Osteocyte (in vitro differentiated cells): ENCODE results near the gene GNB5. TPM values are rescaled to one million over a fixed set of nuclear protein-coding genes. Genes with fewer than 3 reads are reported as not detected.
A peak's percentile ranks its signal among the peaks of the same experiment; 100 is the strongest.
"Not testable (repeated sequence)": the region's sequence is repeated elsewhere in the genome, so short reads cannot be mapped to it uniquely, and the experiment has no call there.

ENCODE experiments used
- DNase-seq: peaks from one replicate; pipeline ENCODE4 v3.0.0; 2021; ENCODE audit warnings: mixed read lengths; ENCODE audit not compliant: unreplicated experiment; ENCODE audit errors: extremely low spot score
- H3K27ac Mint-ChIP-seq: one replicate; pipeline ENCODE4 v1.8.0; 2021; ENCODE audit warnings: mild to moderate bottlenecking, mixed read lengths; ENCODE audit not compliant: unreplicated experiment
- H3K27me3 Mint-ChIP-seq: one replicate; pipeline ENCODE4 v1.8.0; 2021; ENCODE audit warnings: mixed read lengths; ENCODE audit not compliant: unreplicated experiment
- H3K36me3 Mint-ChIP-seq: one replicate; pipeline ENCODE4 v1.8.0; 2021; ENCODE audit warnings: mixed read lengths; ENCODE audit not compliant: unreplicated experiment
- H3K4me1 Mint-ChIP-seq: one replicate; pipeline ENCODE4 v1.8.0; 2021; ENCODE audit warnings: mixed read lengths; ENCODE audit not compliant: unreplicated experiment
- H3K4me3 Mint-ChIP-seq: one replicate; pipeline ENCODE4 v1.8.0; 2021; ENCODE audit warnings: mild to moderate bottlenecking, moderate library complexity, mixed read lengths; ENCODE audit not compliant: unreplicated experiment
- H3K9me3 Mint-ChIP-seq: one replicate; pipeline ENCODE4 v1.8.0; 2021; ENCODE audit warnings: mixed read lengths; ENCODE audit not compliant: unreplicated experiment
- CTCF ChIP-seq: fragments of 200-600 bp; sonication (generic); IDR thresholded peaks from 2 replicates; pipeline ENCODE4 v1.5.0; 2021; ENCODE audit warnings: antibody characterized with exemption, mild to moderate bottlenecking, moderate library complexity
- total RNA-seq: library from RNA; stranded (reverse); gene quantifications from 2 replicates; pipeline ENCODE4 v1.2.1, GENCODE V29; 2021

GNB5 gene
- total RNA-seq, 1 donor from 2014 or later: 34.0 TPM

- Mint-ChIP-seq H3K27ac (peak overlapping the region; percentile 95), H3K4me1 (peaks cover 22% of the 10 kb centered on the region), H3K36me3 (no peaks in the 10 kb centered on the region), H3K4me3 (peak overlapping the region; percentile 98), H3K27me3 (no peaks in the 10 kb centered on the region), H3K9me3 (no peaks in the 10 kb centered on the region)
- DNase-seq: peak; percentile 77
- TF ChIP-seq CTCF: no peak
Observed at GRCh38 chr15:52178765-52179164, 12.4 kb downstream of the GNB5 start.

- Mint-ChIP-seq H3K4me3 (no peak overlapping the region), H3K27ac (no peak overlapping the region), H3K9me3 (peaks cover 5% of the 10 kb centered on the region), H3K4me1 (peaks cover 14% of the 10 kb centered on the region), H3K36me3 (peaks cover 7% of the 10 kb centered on the region), H3K27me3 (no peaks in the 10 kb centered on the region)
- no peak for TF ChIP-seq CTCF
- DNase-seq: no peak
Observed at GRCh38 chr15:52172869-52173268, 18.3 kb downstream of the GNB5 start.

- Mint-ChIP-seq H3K9me3 (peaks cover 5% of the 10 kb centered on the region), H3K36me3 (peaks cover 7% of the 10 kb centered on the region), H3K27me3 (no peaks in the 10 kb centered on the region), H3K27ac (peak overlapping the region; percentile 59), H3K4me3 (no peak overlapping the region), H3K4me1 (peaks cover 16% of the 10 kb centered on the region)
- peak; percentile 32 for DNase-seq
- TF ChIP-seq CTCF: no peak
Observed at GRCh38 chr15:52171807-52172206, 19.4 kb downstream of the GNB5 start.

- Mint-ChIP-seq H3K4me3 (no peak overlapping the region), H3K27ac (peak overlapping the region; percentile 59), H3K36me3 (peaks cover 7% of the 10 kb centered on the region), H3K27me3 (no peaks in the 10 kb centered on the region), H3K9me3 (peaks cover 5% of the 10 kb centered on the region), H3K4me1 (peaks cover 16% of the 10 kb centered on the region)
- TF ChIP-seq CTCF: peak; percentile 27
- DNase-seq: no peak
Observed at GRCh38 chr15:52171386-52171785, 19.8 kb downstream of the GNB5 start.

GRCh38 chr15:52170199-52170598 lies 21.0 kb downstream of the GNB5 start:
- not testable (repeated sequence) for H3K27ac Mint-ChIP-seq, H3K9me3 Mint-ChIP-seq, H3K4me3 Mint-ChIP-seq, H3K27me3 Mint-ChIP-seq, H3K36me3 Mint-ChIP-seq
- H3K4me1 Mint-ChIP-seq: peaks cover 14% of the 10 kb centered on the region
- DNase-seq: peak; percentile 6

- H3K9me3 Mint-ChIP-seq: peaks cover 10% of the 10 kb centered on the region
- H3K4me3 Mint-ChIP-seq, H3K36me3 Mint-ChIP-seq, DNase-seq, H3K27me3 Mint-ChIP-seq: not testable (repeated sequence)
- peaks cover 24% of the 10 kb centered on the region for H3K4me1 Mint-ChIP-seq
- peak overlapping the region; percentile 53 for H3K27ac Mint-ChIP-seq
Observed at GRCh38 chr15:52165494-52166131, 25.6 kb downstream of the GNB5 start.
